H1 (cell line): ENCODE data around the gene CDH22. TPM values are rescaled to one million over a fixed set of nuclear protein-coding genes. Genes with fewer than 3 reads are reported as not detected.

Source experiments
- CTCF ChIA-PET: fragments of 300-600 bp; sonication (Branson Sonifier 250); formaldehyde crosslinking; loops from one replicate; lab custom pipeline; 2021; ENCODE audit not compliant: partially characterized antibody; lab: Charles Lee
- POLR2A ChIA-PET: fragments of 300-600 bp; sonication (Branson Sonifier 250); formaldehyde crosslinking; loops from one replicate; lab custom pipeline; 2021; ENCODE audit warnings: inconsistent platforms; ENCODE audit not compliant: partially characterized antibody; lab: Charles Lee
- DNase-seq, 2 experiments: peaks; one replicate each; pipeline versions ENCODE4 v3.0.0 to v3.0.0-alpha.2; 2010 to 2022; ENCODE audit warnings: low spot score in 2 of 2, low read depth in 1 of 2, mixed read lengths in 1 of 2
- FAIRE-seq: peaks from 2 replicates; lab custom pipeline; 2011; peaks lifted over from hg19 to GRCh38; lab: Jason Lieb, UNC
- H2AFZ ChIP-seq: 2 replicates; pipeline ENCODE4 v1.8.1; 2012; ENCODE audit warnings: low read length, inconsistent platforms
- H2AK5ac ChIP-seq: 2 replicates; pipeline ENCODE4 v1.6.1; 2013; ENCODE audit warnings: low read depth, low read length
- H2BK120ac ChIP-seq: replicated peaks from 2 replicates; pipeline ENCODE3; 2013; ENCODE audit warnings: low read depth, low read length, inconsistent platforms
- H2BK12ac ChIP-seq: 2 replicates; pipeline ENCODE4 v1.6.1; 2013; ENCODE audit warnings: low read depth, low read length
- H2BK15ac ChIP-seq: 2 replicates; pipeline ENCODE4 v1.6.1; 2013; ENCODE audit warnings: low read length
- H2BK20ac ChIP-seq: 2 replicates; pipeline ENCODE4 v1.6.1; 2013; ENCODE audit warnings: low read length
- H2BK5ac ChIP-seq: 2 replicates; pipeline ENCODE4 v1.6.1; 2013; ENCODE audit warnings: low read depth, low read length
- H3K14ac ChIP-seq: 2 replicates; pipeline ENCODE4 v1.6.1; 2013; ENCODE audit warnings: inconsistent platforms; ENCODE audit not compliant: insufficient read length
- H3K18ac ChIP-seq: 2 replicates; pipeline ENCODE4 v1.6.1; 2013; ENCODE audit warnings: low read length; ENCODE audit errors: extremely low read depth
- H3K23ac ChIP-seq: 2 replicates; pipeline ENCODE4 v1.6.1; 2013; ENCODE audit warnings: inconsistent platforms; ENCODE audit not compliant: insufficient read length
- H3K23me2 ChIP-seq: 2 replicates; pipeline ENCODE4 v1.6.1; 2013; ENCODE audit warnings: low read depth, low read length
- H3K27ac ChIP-seq: 2 replicates; pipeline ENCODE4 v1.6.1; 2011; ENCODE audit warnings: low read depth, low read length, inconsistent platforms
- H3K27me3 ChIP-seq, 4 experiments: replicated peaks in 1 of 4; 1 replicate in 1 of 4; 2 replicates in 3 of 4; pipeline versions ENCODE4 v1.6.1 to v1.8.1; 2011 to 2013; ENCODE audit warnings: low read length in 3 of 4, mild to moderate bottlenecking in 3 of 4, inconsistent platforms in 2 of 4, mixed read lengths in 2 of 4, moderate library complexity in 1 of 4; ENCODE audit not compliant: control insufficient read depth in 3 of 4, insufficient read depth in 3 of 4; ENCODE audit errors: extremely low read depth in 1 of 4
- H3K36me3 ChIP-seq, 4 experiments: 2 replicates each; pipeline versions ENCODE4 v1.6.1 to v1.8.1; 2011 to 2013; ENCODE audit warnings: mild to moderate bottlenecking in 4 of 4, low read length in 3 of 4, moderate library complexity in 2 of 4, control low read depth in 1 of 4, inconsistent platforms in 1 of 4; ENCODE audit not compliant: insufficient read depth in 4 of 4, control insufficient read depth in 2 of 4
- H3K4ac ChIP-seq: replicated peaks from 2 replicates; pipeline ENCODE3; 2013; ENCODE audit warnings: low read length, low read depth, mixed read lengths, inconsistent platforms; ENCODE audit not compliant: insufficient read length
- H3K4me1 ChIP-seq, 4 experiments: replicated peaks in 1 of 4; 1 replicate in 1 of 4; 2 replicates in 3 of 4; pipeline versions ENCODE4 v1.6.1 to v1.8.1; 2011 to 2013; ENCODE audit warnings: low read length in 3 of 4, inconsistent platforms in 2 of 4, mixed read lengths in 1 of 4; ENCODE audit not compliant: insufficient read depth in 4 of 4, control insufficient read depth in 3 of 4
- H3K4me2 ChIP-seq, 2 experiments: 2 replicates each; pipeline versions ENCODE4 v1.6.1 to v1.8.1; 2011 to 2013; ENCODE audit warnings: low read depth in 2 of 2, low read length in 2 of 2, control low read depth in 1 of 2, inconsistent platforms in 1 of 2, mild to moderate bottlenecking in 1 of 2; ENCODE audit not compliant: insufficient read depth in 1 of 2
- H3K4me3 ChIP-seq, 4 experiments: fragments of 200-600, 300-600 bp in 1 of 4; sonication (generic), shearing (Covaris generic), sonication (Bioruptor Twin) in 1 of 4; 2 replicates each; pipeline versions ENCODE4 v1.5.1 to v1.8.1; 2011 to 2016; ENCODE audit warnings: low read length in 4 of 4, low read depth in 3 of 4, control low read depth in 2 of 4, inconsistent platforms in 2 of 4, mild to moderate bottlenecking in 2 of 4, mixed read lengths in 1 of 4, moderate library complexity in 1 of 4; ENCODE audit not compliant: insufficient read depth in 2 of 4; ENCODE audit errors: extremely low read depth in 1 of 4
- H3K56ac ChIP-seq: replicated peaks from 2 replicates; pipeline ENCODE3; 2013; ENCODE audit warnings: low read depth, mild to moderate bottlenecking, mixed read lengths, low read length, inconsistent platforms; ENCODE audit not compliant: insufficient read length
- H3K79me1 ChIP-seq: 2 replicates; pipeline ENCODE4 v1.6.1; 2013; ENCODE audit warnings: low read depth, low read length, control low read depth
- H3K79me2 ChIP-seq, 2 experiments: 2 replicates each; pipeline versions ENCODE4 v1.6.1 to v1.8.1; 2012 to 2013; ENCODE audit warnings: low read length in 2 of 2, mild to moderate bottlenecking in 2 of 2, inconsistent platforms in 1 of 2; ENCODE audit not compliant: insufficient read depth in 2 of 2, control insufficient read depth in 1 of 2
- H3K9ac ChIP-seq, 4 experiments: replicated peaks in 1 of 4; 1 replicate in 1 of 4; 2 replicates in 3 of 4; pipeline versions ENCODE4 v1.6.1 to v1.8.1; 2011 to 2013; ENCODE audit warnings: low read depth in 3 of 4, low read length in 3 of 4, control low read depth in 2 of 4, mild to moderate bottlenecking in 2 of 4, moderate library complexity in 2 of 4, inconsistent platforms in 1 of 4; ENCODE audit errors: extremely low read depth in 1 of 4
- H3K9me3 ChIP-seq, 2 experiments: 2 replicates each; pipeline versions ENCODE4 v1.6.1 to v1.8.1; 2012 to 2013; ENCODE audit warnings: mild to moderate bottlenecking in 2 of 2, moderate library complexity in 2 of 2, control low read depth in 1 of 2, inconsistent platforms in 1 of 2, low read depth in 1 of 2, low read length in 1 of 2, mixed read lengths in 1 of 2; ENCODE audit not compliant: insufficient read depth in 2 of 2
- H4K20me1 ChIP-seq, 2 experiments: replicated peaks in 1 of 2; 2 replicates each; pipeline versions ENCODE3 to v1.8.1; 2011 to 2013; ENCODE audit warnings: inconsistent platforms in 2 of 2, low read length in 2 of 2, mild to moderate bottlenecking in 1 of 2; ENCODE audit not compliant: insufficient read depth in 2 of 2, control insufficient read depth in 1 of 2
- H4K5ac ChIP-seq: 2 replicates; pipeline ENCODE4 v1.6.1; 2013; ENCODE audit warnings: low read length, low read depth, mixed read lengths, inconsistent platforms; ENCODE audit not compliant: insufficient read length
- H4K8ac ChIP-seq: 2 replicates; pipeline ENCODE4 v1.8.0; 2013; ENCODE audit warnings: mild to moderate bottlenecking, moderate library complexity, low read length, inconsistent platforms; ENCODE audit not compliant: insufficient read depth; ENCODE audit errors: extremely low read depth
- H4K91ac ChIP-seq: replicated peaks from 2 replicates; pipeline ENCODE3; 2013; ENCODE audit warnings: low read length, mixed read lengths, inconsistent platforms; ENCODE audit not compliant: insufficient read length
- EGR1 ChIP-seq: IDR thresholded peaks from 2 replicates; pipeline ENCODE4 v1.6.1; 2011; ENCODE audit warnings: low read depth, low read length, borderline replicate concordance
- KDM1A ChIP-seq: fragments of 200-600, 300-600 bp; sonication (generic); IDR thresholded peaks from 2 replicates; pipeline ENCODE4 v1.7.1; 2016; ENCODE audit warnings: mild to moderate bottlenecking, low read length, borderline replicate concordance
- WGBS, 2 experiments: shearing (Covaris generic) in 1 of 2; methylation state at CpG; one replicate each; pipeline versions ENCODE4 v1.1.6 to v1.1.7; 2013 to 2015; ENCODE audit warnings: low lambda C conversion rate in 2 of 2, mixed read lengths in 2 of 2, inconsistent platforms in 1 of 2, low coverage in 1 of 2, missing lambda C conversion rate in 1 of 2; ENCODE audit not compliant: insufficient replicate concordance in 2 of 2, insufficient coverage in 1 of 2, insufficient read length in 1 of 2; ENCODE audit errors: extremely low coverage in 1 of 2, missing lambda C conversion rate in 1 of 2; 5-methylcytosine and 5-hydroxymethylcytosine counted together
- polyA plus RNA-seq, 7 experiments: library from polyadenylated mRNA; depleted of rRNA in 3 of 7; stranded (reverse) in 5 of 7; unstranded in 2 of 7; fragments of >200 nt in 5 of 7; fragments of 200-250 nt in 2 of 7; gene quantifications; 1 replicate in 5 of 7; 2 replicates in 1 of 7; 4 replicates in 1 of 7; pipeline versions ENCODE4 v1.2.1 to v1.2.3, GENCODE V29; 2011 to 2013; ENCODE audit warnings: missing spikeins in 2 of 7, mixed read lengths in 2 of 7
- total RNA-seq: library from RNA; stranded (reverse); fragmentation: NEBNext Ultra II Directional; extraction: Animal tissue kit (Norgen Biotek cat#: 25700); gene quantifications from 2 replicates; pipeline ENCODE4 v1.2.1, GENCODE V29; 2021

CDH22 gene
- total and polyA plus RNA-seq, 2 of the 8 experiments (the other 6 are each of a cell fraction or from before 2014, with no cell fraction given), result 0.35 to 0.39 TPM

DNA sequence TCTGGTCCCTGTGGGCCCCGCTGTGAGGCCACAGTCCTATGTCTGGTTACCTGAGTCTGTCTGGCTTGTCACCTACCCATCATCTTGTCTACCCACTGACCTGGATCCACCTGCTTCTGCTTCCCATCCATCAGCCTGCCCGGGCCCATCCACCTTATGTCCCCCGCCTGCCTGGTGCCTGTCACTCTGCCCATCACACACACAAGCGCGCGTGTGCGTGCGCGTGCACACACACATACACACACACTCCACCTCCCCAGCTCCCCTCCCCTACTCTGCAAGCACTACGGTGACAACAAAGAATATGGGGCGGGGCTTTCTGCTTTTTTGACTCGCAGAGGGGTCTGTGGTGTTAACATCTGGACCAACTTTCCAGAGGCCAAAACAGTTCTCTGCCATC lies 8.0 kb downstream of the CDH22 start:
- no peaks in the 10 kb centered on the region for H3K9me3 ChIP-seq
- H2BK5ac ChIP-seq, result no peak overlapping the region
- H3K27ac ChIP-seq, result no peak overlapping the region
- H3K4me2 ChIP-seq, result no peak overlapping the region
- H3K14ac ChIP-seq, result no peak overlapping the region
- H2BK12ac ChIP-seq, result no peak overlapping the region
- DNase-seq (no peak), FAIRE-seq (no peak)
- no peak overlapping the region for H3K4ac ChIP-seq
- WGBS, 2 experiments, result 84% methylated on average over 12 of the region's 12 CpGs; no CpG with 5 or more reads in 1 of the 2 experiments
- no peak overlapping the region for H3K4me3 ChIP-seq
- H2AK5ac ChIP-seq, result no peak overlapping the region
- H3K79me1 ChIP-seq, result no peaks in the 10 kb centered on the region
- H4K91ac ChIP-seq, result no peak overlapping the region
- peaks cover 0 to 6% (median 2%) of the 10 kb centered on the region in 4 experiments; a peak in 3 of 7 replicates for H3K27me3 ChIP-seq
- no peak overlapping the region for H3K23ac ChIP-seq
- no peaks in the 10 kb centered on the region for H4K20me1 ChIP-seq
- no peak overlapping the region for H2BK20ac ChIP-seq
- H2BK120ac ChIP-seq, result no peak overlapping the region
- no peak overlapping the region for H3K18ac ChIP-seq
- H3K23me2 ChIP-seq, result peaks cover 2% of the 10 kb centered on the region; the same call in 1 of the 2 replicates
- H3K36me3 ChIP-seq, result no peaks in the 10 kb centered on the region
- TF ChIP-seq EGR1, result no peak
- TF ChIP-seq KDM1A, result no peak
- H3K9ac ChIP-seq, result no peak overlapping the region
- CTCF ChIA-PET, result interaction anchor here (0.9 to 1.6 kb wide), 5 partner anchors 13 to 172 kb away, joined by 3 to 5 read pairs (median 3); no protein-coding TSS in a partner anchor
- H3K79me2 ChIP-seq, result no peaks in the 10 kb centered on the region
- H3K56ac ChIP-seq, result no peak overlapping the region
- peaks cover 0 to 3% (median 0%) of the 10 kb centered on the region in 4 experiments; a peak in 1 of 7 replicates for H3K4me1 ChIP-seq
- no peak overlapping the region for H4K5ac ChIP-seq
- POLR2A ChIA-PET, result no interaction called here
- H2BK15ac ChIP-seq, result no peak overlapping the region
- no peak overlapping the region for H2AFZ ChIP-seq
- no peak overlapping the region for H4K8ac ChIP-seq
